Endothelial cell of umbilical vein (primary cell): ENCODE results near the gene LRP6. TPM values are rescaled to one million over a fixed set of nuclear protein-coding genes. Genes with fewer than 3 reads are reported as not detected.

Source experiments
- BruUV-seq: library from RNA; stranded (reverse); fragments of 400-500 nt; replicated peaks from 2 replicates; lab custom pipeline; 2021; lab: Mats Ljungman, UMichigan
- CTCF ChIA-PET: fragments of 300-600, 350-600 bp; sonication (Branson Sonifier 250); formaldehyde crosslinking; loops from one replicate; lab custom pipeline; 2021; ENCODE audit warnings: antibody characterized with exemption, inconsistent platforms; lab: Charles Lee
- POLR2A ChIA-PET: fragments of 300-600, 350-600 bp; sonication (Branson Sonifier 250); formaldehyde crosslinking; loops from one replicate; lab custom pipeline; 2021; ENCODE audit warnings: antibody characterized with exemption, inconsistent platforms; lab: Charles Lee
- DNase-seq: peaks from one replicate; pipeline ENCODE4 v3.0.0-alpha.2; 2011; ENCODE audit warnings: low read depth, low spot score
- FAIRE-seq: peaks from 2 replicates; lab custom pipeline; 2011; peaks lifted over from hg19 to GRCh38; lab: Jason Lieb, UNC
- H2AFZ ChIP-seq: 2 replicates; pipeline ENCODE4 v1.6.0; 2012; ENCODE audit warnings: low read depth, low read length, control low read depth, inconsistent platforms
- H3K27ac ChIP-seq: 2 replicates; pipeline ENCODE4 v1.5.1; 2011; ENCODE audit warnings: low read depth, mild to moderate bottlenecking, control low read depth, low read length, moderate library complexity; ENCODE audit not compliant: insufficient read depth
- H3K27me3 ChIP-seq, 2 experiments: 2 replicates each; pipeline versions ENCODE4 v1.6.0 to v1.6.1; 2011; ENCODE audit warnings: low read length in 2 of 2, mixed read lengths in 1 of 2; ENCODE audit not compliant: control insufficient read depth in 2 of 2, insufficient read depth in 2 of 2
- H3K36me3 ChIP-seq, 2 experiments: 2 replicates in 1 of 2; 3 replicates in 1 of 2; pipeline ENCODE4 v1.5.1; 2011; ENCODE audit warnings: low read length in 2 of 2, mild to moderate bottlenecking in 1 of 2, moderate library complexity in 1 of 2; ENCODE audit not compliant: control insufficient read depth in 2 of 2, insufficient read depth in 2 of 2; ENCODE audit errors: extremely low read depth in 1 of 2
- H3K4me1 ChIP-seq: 3 replicates; pipeline ENCODE4 v1.5.1; 2011; ENCODE audit warnings: mild to moderate bottlenecking, low read length; ENCODE audit not compliant: control insufficient read depth, insufficient read depth; ENCODE audit errors: extremely low read depth
- H3K4me2 ChIP-seq: 2 replicates; pipeline ENCODE4 v1.6.1; 2011; ENCODE audit warnings: low read length, control low read depth, mixed read lengths; ENCODE audit not compliant: insufficient read depth
- H3K4me3 ChIP-seq, 3 experiments: fragments of 200-600 bp in 1 of 3; sonication (generic), shearing (Covaris generic) in 1 of 3; replicated peaks in 1 of 3; 2 replicates each; pipeline ENCODE4 v1.5.1; 2011 to 2016; ENCODE audit warnings: control low read depth in 3 of 3, low read length in 3 of 3, mild to moderate bottlenecking in 2 of 3, inconsistent platforms in 1 of 3, low read depth in 1 of 3, moderate library complexity in 1 of 3; ENCODE audit not compliant: insufficient read depth in 1 of 3
- H3K79me2 ChIP-seq: 2 replicates; pipeline ENCODE4 v1.6.0; 2012; ENCODE audit warnings: low read length, inconsistent platforms; ENCODE audit not compliant: control insufficient read depth, insufficient read depth
- H3K9ac ChIP-seq: replicated peaks from 2 replicates; pipeline ENCODE3; 2011; ENCODE audit warnings: low read length, control low read depth; ENCODE audit not compliant: insufficient read depth; ENCODE audit errors: extremely low read depth
- H3K9me1 ChIP-seq: replicated peaks from 3 replicates; pipeline ENCODE4 v1.6.0; 2011; ENCODE audit warnings: mild to moderate bottlenecking, low read length; ENCODE audit not compliant: control insufficient read depth, insufficient read depth; ENCODE audit errors: extremely low read depth
- H3K9me3 ChIP-seq: replicated peaks from 2 replicates; pipeline ENCODE4 v1.5.1; 2012; ENCODE audit warnings: low read length, inconsistent platforms; ENCODE audit not compliant: control insufficient read depth, insufficient read depth
- H4K20me1 ChIP-seq: replicated peaks from 2 replicates; pipeline ENCODE3; 2011; ENCODE audit warnings: mild to moderate bottlenecking, low read length; ENCODE audit not compliant: control insufficient read depth, insufficient read depth; ENCODE audit errors: extremely low read depth
- EZH2 ChIP-seq: IDR thresholded peaks from 2 replicates; pipeline ENCODE4 v1.6.1; 2012; ENCODE audit warnings: borderline replicate concordance, low read depth, mild to moderate bottlenecking, moderate library complexity, low read length, inconsistent platforms; ENCODE audit not compliant: severe bottlenecking
- FOS ChIP-seq: IDR thresholded peaks from 2 replicates; pipeline ENCODE4 v1.6.1; 2011; ENCODE audit warnings: mild to moderate bottlenecking, low read length, moderate library complexity, borderline replicate concordance; ENCODE audit not compliant: insufficient read depth
- GATA2 ChIP-seq: IDR thresholded peaks from 2 replicates; pipeline ENCODE4 v1.7.0; 2011; ENCODE audit warnings: low read depth, mild to moderate bottlenecking, moderate library complexity, mixed read lengths, low read length; ENCODE audit not compliant: insufficient read length, insufficient read depth
- JUN ChIP-seq: IDR thresholded peaks from 2 replicates; pipeline ENCODE4 v1.6.1; 2011; ENCODE audit warnings: borderline replicate concordance, low read depth; ENCODE audit not compliant: insufficient read length, insufficient read depth
- MYC ChIP-seq: IDR thresholded peaks from one replicate; pipeline ENCODE4 v1.6.1; 2011; ENCODE audit warnings: mild to moderate bottlenecking, low read depth, low read length
- POLR2A ChIP-seq: IDR thresholded peaks from 2 replicates; pipeline ENCODE4 v1.6.1; 2012; ENCODE audit warnings: low read depth, mild to moderate bottlenecking, control low read depth, low read length
- POLR2AphosphoS5 ChIP-seq: IDR thresholded peaks from 2 replicates; pipeline ENCODE4 v1.6.1; 2012; ENCODE audit warnings: low read depth, mild to moderate bottlenecking, control low read depth, low read length, moderate library complexity; ENCODE audit not compliant: insufficient read depth
- dilution Hi-C: fragments of 300-500 bp; cut with MboI; formaldehyde crosslinking; loops from one replicate; pipeline ENCODE4 v1.15.0; 2019; ENCODE audit warnings: low sequenced_read_pairs; ENCODE audit not compliant: extremely low pct_ligation_motif_present
- intact Hi-C: fragments of 100-400 bp; cut with micrococcal nuclease; formaldehyde crosslinking; loops from one replicate; pipeline ENCODE4 v1.10.0; 2022
- polyA plus RNA-seq, 4 experiments: library from polyadenylated mRNA; depleted of rRNA in 3 of 4; stranded (reverse) in 3 of 4; unstranded in 1 of 4; fragments of >200 nt; gene quantifications; 2 replicates each; pipeline versions ENCODE4 v1.2.1 to v1.2.3, GENCODE V29; 2011 to 2012; ENCODE audit warnings: missing spikeins in 1 of 4
- total RNA-seq: library from RNA; stranded (reverse); gene quantifications from 2 replicates; pipeline ENCODE4 v1.2.3, GENCODE V29; 2021
- TF ChIP-seq, protein P1 (sequence below): IDR thresholded peaks from 2 replicates; pipeline ENCODE4 v1.6.1; 2011; ENCODE audit not compliant: insufficient read depth, insufficient read length
- TF ChIP-seq, protein P2 (sequence below), 2 donors: IDR thresholded peaks; 1 replicate in 1 of 2; 2 replicates in 1 of 2; pipeline ENCODE4 v1.5.1; 2011; ENCODE audit warnings: low read length in 2 of 2, mild to moderate bottlenecking in 2 of 2, moderate library complexity in 2 of 2, control low read depth in 1 of 2, inconsistent platforms in 1 of 2, low read depth in 1 of 2; ENCODE audit not compliant: insufficient read depth in 1 of 2; ENCODE audit errors: extremely low read depth in 1 of 2

The LRP6 gene
- total and polyA plus RNA-seq, 2 donors (not counting 3 experiments of a cell fraction or from before 2014, with no cell fraction given): 28.5 to 41.7 TPM

DNA sequence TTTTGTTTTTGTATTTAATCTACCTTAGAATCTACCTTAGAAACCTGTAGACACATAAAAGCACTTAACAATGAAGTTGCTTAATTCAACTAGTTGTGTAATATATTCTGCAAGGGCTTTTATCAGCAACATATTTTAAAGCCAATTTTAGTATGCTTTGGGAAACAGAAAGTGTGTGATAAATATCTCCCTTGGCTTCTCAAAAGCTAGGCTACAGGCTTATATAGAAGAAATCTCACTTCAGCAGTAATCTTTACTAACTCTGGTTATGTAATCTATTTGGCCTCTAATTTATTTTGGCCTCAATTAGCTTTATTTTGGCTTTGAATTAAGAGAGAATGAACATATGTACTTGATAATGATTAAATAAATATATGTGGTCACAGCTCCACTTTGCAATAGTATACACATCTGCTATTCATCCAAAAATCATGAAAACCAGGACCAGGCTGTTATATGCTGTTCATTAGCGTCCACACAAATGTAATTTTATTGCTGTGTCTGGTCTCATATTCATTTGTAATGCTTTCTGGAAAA, 37.2 kb downstream of the LRP6 start:
- intact Hi-C loops: no loop called here
- H3K9ac ChIP-seq: no peak overlapping the region
- no peaks in the 10 kb centered on the region for H3K27me3 ChIP-seq
- H3K36me3 ChIP-seq: no peaks in the 10 kb centered on the region
- no peak overlapping the region for H3K4me3 ChIP-seq
- no peak overlapping the region for H2AFZ ChIP-seq
- ChIA-PET CTCF (interaction anchor here (1.0 to 1.6 kb wide), 4 partner anchors 9 to 30 kb away, joined by 3 to 9 read pairs (median 4); no protein-coding TSS in a partner anchor), POLR2A (no interaction called here)
- peaks cover 5% of the 10 kb centered on the region for H4K20me1 ChIP-seq
- dilution Hi-C loops: no loop called here
- no peak overlapping the region for H3K4me2 ChIP-seq
- H3K9me3 ChIP-seq: no peaks in the 10 kb centered on the region
- DNase-seq (no peak), FAIRE-seq (no peak)
- TF ChIP-seq, protein P1, sequence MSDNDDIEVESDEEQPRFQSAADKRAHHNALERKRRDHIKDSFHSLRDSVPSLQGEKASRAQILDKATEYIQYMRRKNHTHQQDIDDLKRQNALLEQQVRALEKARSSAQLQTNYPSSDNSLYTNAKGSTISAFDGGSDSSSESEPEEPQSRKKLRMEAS: no peak
- TF ChIP-seq POLR2AphosphoS5: no peak
- no peaks in the 10 kb centered on the region for H3K9me1 ChIP-seq
- no peaks in the 10 kb centered on the region for H3K4me1 ChIP-seq
- H3K27ac ChIP-seq: no peak overlapping the region
- no TSS peak for BruUV-seq
- peaks cover 43% of the 10 kb centered on the region for H3K79me2 ChIP-seq

DNA sequence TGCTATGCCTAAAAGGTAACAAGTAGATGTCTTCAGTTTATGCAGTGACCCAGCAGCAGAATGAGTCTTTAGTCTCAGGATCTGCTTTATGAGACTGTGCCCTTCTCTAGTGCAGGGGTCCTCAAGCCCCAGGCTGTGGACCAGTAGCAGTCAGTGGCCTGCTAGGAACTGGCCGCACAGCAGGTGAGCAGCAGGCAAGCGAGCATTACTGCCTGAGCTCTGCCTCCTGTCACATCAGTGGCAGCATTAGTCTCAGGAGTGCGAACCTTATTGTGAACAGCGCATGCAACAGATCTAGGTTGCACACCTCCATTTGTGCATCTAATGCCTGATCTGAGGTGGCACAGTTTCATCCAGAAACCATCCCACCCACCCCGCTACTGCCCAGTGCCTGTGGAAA, 38.4 kb downstream of the LRP6 start:
- FAIRE-seq: no peak
- Histone ChIP-seq H3K9ac (no peak overlapping the region), H2AFZ (no peak overlapping the region), H3K9me1 (no peaks in the 10 kb centered on the region), H4K20me1 (peaks cover under 1% of the 10 kb centered on the region), H3K36me3 (no peaks in the 10 kb centered on the region), H3K4me3 (no peak overlapping the region), H3K4me2 (no peak overlapping the region), H3K4me1 (no peaks in the 10 kb centered on the region), H3K79me2 (peaks cover 48% of the 10 kb centered on the region), H3K27me3 (no peaks in the 10 kb centered on the region), H3K27ac (no peak overlapping the region), H3K9me3 (no peaks in the 10 kb centered on the region)
- BruUV-seq: no TSS peak
- CTCF ChIA-PET: no interaction called here
- intact Hi-C loops: no loop called here
- POLR2A ChIA-PET: no interaction called here
- dilution Hi-C loops: no loop called here
- TF ChIP-seq JUN: no peak
- TF ChIP-seq MYC: no peak
- TF ChIP-seq, protein P2, sequence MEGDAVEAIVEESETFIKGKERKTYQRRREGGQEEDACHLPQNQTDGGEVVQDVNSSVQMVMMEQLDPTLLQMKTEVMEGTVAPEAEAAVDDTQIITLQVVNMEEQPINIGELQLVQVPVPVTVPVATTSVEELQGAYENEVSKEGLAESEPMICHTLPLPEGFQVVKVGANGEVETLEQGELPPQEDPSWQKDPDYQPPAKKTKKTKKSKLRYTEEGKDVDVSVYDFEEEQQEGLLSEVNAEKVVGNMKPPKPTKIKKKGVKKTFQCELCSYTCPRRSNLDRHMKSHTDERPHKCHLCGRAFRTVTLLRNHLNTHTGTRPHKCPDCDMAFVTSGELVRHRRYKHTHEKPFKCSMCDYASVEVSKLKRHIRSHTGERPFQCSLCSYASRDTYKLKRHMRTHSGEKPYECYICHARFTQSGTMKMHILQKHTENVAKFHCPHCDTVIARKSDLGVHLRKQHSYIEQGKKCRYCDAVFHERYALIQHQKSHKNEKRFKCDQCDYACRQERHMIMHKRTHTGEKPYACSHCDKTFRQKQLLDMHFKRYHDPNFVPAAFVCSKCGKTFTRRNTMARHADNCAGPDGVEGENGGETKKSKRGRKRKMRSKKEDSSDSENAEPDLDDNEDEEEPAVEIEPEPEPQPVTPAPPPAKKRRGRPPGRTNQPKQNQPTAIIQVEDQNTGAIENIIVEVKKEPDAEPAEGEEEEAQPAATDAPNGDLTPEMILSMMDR (IDR thresholded peaks at IDR 0.05; ENCODE audit: extremely low read depth in 1 of 2, insufficient read depth in 1 of 2, low read depth in 1 of 2, low read length in 2 of 2): no peak
- TF ChIP-seq POLR2A: no peak
- TF ChIP-seq GATA2: no peak
- TF ChIP-seq FOS: no peak
- no peak for TF ChIP-seq POLR2AphosphoS5
- TF ChIP-seq, protein P1: no peak
- TF ChIP-seq EZH2: no peak
- DNase-seq: no peak
